ENCODE measurements around the gene GSS.

DNA sequence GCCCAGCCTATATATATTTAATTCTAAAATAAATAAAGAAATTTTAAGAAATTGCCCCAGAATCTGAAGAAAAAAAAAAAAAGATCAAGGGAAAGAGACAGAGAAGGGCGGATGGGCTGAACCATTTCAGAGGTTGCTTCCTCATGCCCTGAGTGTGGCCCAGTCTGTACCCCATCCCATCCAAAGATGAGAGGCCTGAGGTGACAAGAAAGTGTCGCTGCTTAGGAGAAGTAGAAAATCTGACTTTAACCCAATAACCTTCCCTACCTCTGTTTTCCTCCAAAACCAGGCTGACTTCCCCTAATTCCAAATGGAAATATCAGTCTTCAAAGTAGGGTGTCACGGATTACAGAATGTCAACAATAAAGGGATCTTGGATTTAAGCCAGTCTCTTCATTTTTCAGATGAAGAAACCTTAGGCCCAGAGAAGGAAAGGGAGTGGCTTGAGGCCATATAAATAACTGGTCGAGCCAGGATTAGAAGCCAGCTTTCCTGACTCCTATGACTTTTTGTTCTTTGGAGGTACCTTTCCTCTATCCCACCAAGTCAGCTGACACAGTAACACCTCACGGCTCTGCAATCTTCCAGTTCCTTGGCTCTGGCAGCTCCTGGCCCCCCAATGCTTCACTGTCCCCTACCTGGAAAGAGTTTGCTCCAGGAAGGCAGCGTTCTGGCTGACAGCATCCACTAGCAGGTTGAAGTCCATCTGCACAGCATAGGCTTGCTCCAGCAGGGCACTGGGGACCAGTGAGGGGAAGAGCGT, 10.1 kb downstream of the GSS start:
- TF ChIP-seq, protein P1, sequence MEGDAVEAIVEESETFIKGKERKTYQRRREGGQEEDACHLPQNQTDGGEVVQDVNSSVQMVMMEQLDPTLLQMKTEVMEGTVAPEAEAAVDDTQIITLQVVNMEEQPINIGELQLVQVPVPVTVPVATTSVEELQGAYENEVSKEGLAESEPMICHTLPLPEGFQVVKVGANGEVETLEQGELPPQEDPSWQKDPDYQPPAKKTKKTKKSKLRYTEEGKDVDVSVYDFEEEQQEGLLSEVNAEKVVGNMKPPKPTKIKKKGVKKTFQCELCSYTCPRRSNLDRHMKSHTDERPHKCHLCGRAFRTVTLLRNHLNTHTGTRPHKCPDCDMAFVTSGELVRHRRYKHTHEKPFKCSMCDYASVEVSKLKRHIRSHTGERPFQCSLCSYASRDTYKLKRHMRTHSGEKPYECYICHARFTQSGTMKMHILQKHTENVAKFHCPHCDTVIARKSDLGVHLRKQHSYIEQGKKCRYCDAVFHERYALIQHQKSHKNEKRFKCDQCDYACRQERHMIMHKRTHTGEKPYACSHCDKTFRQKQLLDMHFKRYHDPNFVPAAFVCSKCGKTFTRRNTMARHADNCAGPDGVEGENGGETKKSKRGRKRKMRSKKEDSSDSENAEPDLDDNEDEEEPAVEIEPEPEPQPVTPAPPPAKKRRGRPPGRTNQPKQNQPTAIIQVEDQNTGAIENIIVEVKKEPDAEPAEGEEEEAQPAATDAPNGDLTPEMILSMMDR (IDR thresholded peaks at IDR 0.05): no peak
- no peak for TF ChIP-seq POLR2A (IDR thresholded peaks at IDR 0.05)
- TF ChIP-seq POLR2AphosphoS5 (IDR thresholded peaks at IDR 0.05): no peak
- TF ChIP-seq EP300 (IDR thresholded peaks at IDR 0.05): no peak

Measured in upper lobe of left lung (tissue), 4 donors.